OCI-LY7 (cell line): ENCODE data around the gene CDK11B.

Experiments used
- EZH2phosphoT487 ChIP-seq: fragments of 200-600 bp; sonication (generic); IDR thresholded peaks from 2 replicates; pipeline ENCODE4 v1.6.1; 2018; ENCODE audit warnings: low read depth, borderline replicate concordance, mild to moderate bottlenecking, mixed run types, antibody characterized with exemption, low read length, moderate library complexity, mixed read lengths
- TF ChIP-seq, protein P1 (sequence below): fragments of 200-600 bp; sonication (generic); conservative IDR thresholded peaks from 2 replicates; pipeline ENCODE4 v1.5.1; 2014; ENCODE audit warnings: mild to moderate bottlenecking, antibody characterized with exemption, low read length, moderate library complexity, mixed read lengths

DNA sequence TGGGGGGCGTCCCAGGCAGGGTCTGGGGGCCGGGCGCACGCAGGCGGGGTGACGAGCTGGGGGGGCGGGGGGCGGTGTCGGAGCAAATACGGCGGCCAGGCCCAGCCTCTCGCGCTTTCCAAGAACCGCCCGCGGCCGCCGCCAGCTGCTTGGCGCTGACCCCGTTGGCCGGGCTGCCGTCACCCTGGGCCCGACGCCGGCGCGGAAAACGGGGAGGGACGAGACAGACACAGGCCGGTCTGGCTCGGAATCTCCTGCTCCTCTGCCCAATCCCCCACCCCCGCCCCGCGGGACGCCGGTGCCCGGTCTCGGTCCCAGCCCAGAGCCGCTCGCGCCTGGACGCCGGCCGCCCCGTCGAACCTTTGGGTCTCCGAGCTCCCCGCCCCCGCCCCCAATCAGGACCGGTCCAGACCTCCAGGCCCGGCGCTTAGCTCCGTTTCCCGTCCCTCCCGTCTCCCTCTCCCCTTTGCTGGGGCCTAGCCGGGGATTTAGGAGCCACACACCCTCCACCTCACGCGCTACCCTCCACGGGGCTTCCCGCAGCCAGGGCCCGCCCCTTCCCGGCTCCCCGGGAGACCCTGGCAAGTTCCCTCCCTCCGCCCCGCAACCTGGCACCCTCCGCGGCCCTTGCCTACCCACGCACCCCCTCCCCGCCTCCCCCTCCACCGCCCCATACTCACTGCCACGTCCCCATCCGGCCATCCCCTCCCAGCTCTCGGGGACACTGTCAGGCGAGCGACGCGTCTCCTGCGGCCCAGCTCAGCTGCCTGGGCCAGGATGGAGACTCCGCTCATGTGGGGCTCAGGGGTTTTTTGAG lies 27.6 kb downstream of the CDK11B start:
- TF ChIP-seq, protein P1, sequence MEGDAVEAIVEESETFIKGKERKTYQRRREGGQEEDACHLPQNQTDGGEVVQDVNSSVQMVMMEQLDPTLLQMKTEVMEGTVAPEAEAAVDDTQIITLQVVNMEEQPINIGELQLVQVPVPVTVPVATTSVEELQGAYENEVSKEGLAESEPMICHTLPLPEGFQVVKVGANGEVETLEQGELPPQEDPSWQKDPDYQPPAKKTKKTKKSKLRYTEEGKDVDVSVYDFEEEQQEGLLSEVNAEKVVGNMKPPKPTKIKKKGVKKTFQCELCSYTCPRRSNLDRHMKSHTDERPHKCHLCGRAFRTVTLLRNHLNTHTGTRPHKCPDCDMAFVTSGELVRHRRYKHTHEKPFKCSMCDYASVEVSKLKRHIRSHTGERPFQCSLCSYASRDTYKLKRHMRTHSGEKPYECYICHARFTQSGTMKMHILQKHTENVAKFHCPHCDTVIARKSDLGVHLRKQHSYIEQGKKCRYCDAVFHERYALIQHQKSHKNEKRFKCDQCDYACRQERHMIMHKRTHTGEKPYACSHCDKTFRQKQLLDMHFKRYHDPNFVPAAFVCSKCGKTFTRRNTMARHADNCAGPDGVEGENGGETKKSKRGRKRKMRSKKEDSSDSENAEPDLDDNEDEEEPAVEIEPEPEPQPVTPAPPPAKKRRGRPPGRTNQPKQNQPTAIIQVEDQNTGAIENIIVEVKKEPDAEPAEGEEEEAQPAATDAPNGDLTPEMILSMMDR: no peak
- TF ChIP-seq EZH2phosphoT487: no peak
